ENCODE measurements around the gene NKD2. TPM values are rescaled to one million over a fixed set of nuclear protein-coding genes. Genes with fewer than 3 reads are reported as not detected.

The NKD2 gene
- total and polyA plus RNA-seq, 9 of the 15 experiments (the other 6 are each of a cell fraction or from before 2014, with no cell fraction given) = 0.09 to 0.64 (median 0.27) TPM; not detected in 5

- no peak overlapping the region for H3K27ac ChIP-seq (ENCODE audit: extremely low read depth, low read depth, low read length)
- no peak overlapping the region for H3K4me2 ChIP-seq (ENCODE audit: insufficient read depth, low read length)
- no peaks in the 10 kb centered on the region for H3K36me3 ChIP-seq (ENCODE audit: control insufficient read depth, insufficient read depth, low read length)
- H4K20me1 ChIP-seq (replicated peaks; ENCODE audit: control insufficient read depth, insufficient read depth, low read length) = no peaks in the 10 kb centered on the region
- POLR2A ChIA-PET = interaction anchor here (0.5 to 0.7 kb wide), 3 partner anchors 31 to 501 kb away, joined by 3 read pairs; no protein-coding TSS in a partner anchor
- peaks cover 34 to 48% of the 10 kb centered on the region in 2 experiments for H3K27me3 ChIP-seq (ENCODE audit: control insufficient read depth in 2 of 2, insufficient read depth in 2 of 2, low read length in 2 of 2)
- WGBS (ENCODE audit: insufficient coverage, low coverage, missing lambda C conversion rate) = 2% methylated on average over 16 of the region's 16 CpGs
- no TSS peak for BruUV-seq (replicated peaks)
- H3K9me3 ChIP-seq (replicated peaks; ENCODE audit: control insufficient read depth, insufficient read depth, low read depth, low read length) = no peaks in the 10 kb centered on the region
- in situ Hi-C loops (cut with MboI) = no loop called here
- H2AFZ ChIP-seq (ENCODE audit: low read depth, low read length) = no peak overlapping the region
- TF ChIP-seq HMG20A (CRISPR knock-in tag; conservative IDR thresholded peaks at IDR 0.05) (no peak), NFIC (IDR thresholded peaks at IDR 0.05) (peak; percentile 31; the same call in 1 of the 2 replicates)
- no peaks in the 10 kb centered on the region for H3K79me2 ChIP-seq (ENCODE audit: control insufficient read depth, insufficient read depth, low read length)
- CTCF ChIA-PET (ENCODE audit: low intra/inter-chr PET ratio) = no interaction called here
- intact Hi-C loops (cut with micrococcal nuclease) = no loop called here
- H3K9ac ChIP-seq (ENCODE audit: insufficient read depth in 1 of 2, low read depth in 2 of 2, low read length in 2 of 2) = no peak overlapping the region; a peak in 1 of 4 replicates
- no peak overlapping the region for H3K4me3 ChIP-seq
- DNase-seq (ENCODE audit: extremely low read depth in 1 of 4, low spot score in 3 of 4) (no peak), FAIRE-seq (no peak), ATAC-seq (no peak)
- H3K4me1 ChIP-seq (replicated peaks in 1 of 2; ENCODE audit: control insufficient read depth in 2 of 2, insufficient read depth in 2 of 2, low read length in 2 of 2) = peaks cover 0 to 18% of the 10 kb centered on the region in 2 experiments; a peak in 1 of 5 replicates
- H3K9me1 ChIP-seq (ENCODE audit: control insufficient read depth, insufficient read depth, low read length) = no peaks in the 10 kb centered on the region
Measured at GRCh38 chr5:978054-978453, 30.5 kb upstream of the NKD2 start.

GRCh38 chr5:978693-979092, 29.9 kb upstream of the NKD2 start:
- H3K79me2 ChIP-seq (ENCODE audit: control insufficient read depth, insufficient read depth, low read length) = no peaks in the 10 kb centered on the region
- no peak overlapping the region for H2AFZ ChIP-seq (ENCODE audit: low read depth, low read length)
- H3K27me3 ChIP-seq (ENCODE audit: control insufficient read depth in 2 of 2, insufficient read depth in 2 of 2, low read length in 2 of 2) = peaks cover 34 to 54% of the 10 kb centered on the region in 2 experiments
- ATAC-seq (no peak), FAIRE-seq (no peak), DNase-seq (ENCODE audit: extremely low read depth in 1 of 4, low spot score in 3 of 4) (no peak)
- BruUV-seq (replicated peaks) = no TSS peak
- POLR2A ChIA-PET = interaction anchor here (0.7 kb wide), 1 partner anchor 501 kb away, joined by 3 read pairs; no protein-coding TSS in a partner anchor
- no peaks in the 10 kb centered on the region for H3K9me3 ChIP-seq (replicated peaks; ENCODE audit: control insufficient read depth, insufficient read depth, low read depth, low read length)
- no peak overlapping the region for H3K4me3 ChIP-seq
- 0% methylated on average over 10 of the region's 10 CpGs for WGBS (ENCODE audit: insufficient coverage, low coverage, missing lambda C conversion rate)
- intact Hi-C loops (cut with micrococcal nuclease) (no loop called here), in situ Hi-C loops (cut with MboI) (no loop called here)
- H3K4me2 ChIP-seq (ENCODE audit: insufficient read depth, low read length) = no peak overlapping the region
- H4K20me1 ChIP-seq (replicated peaks; ENCODE audit: control insufficient read depth, insufficient read depth, low read length) = no peaks in the 10 kb centered on the region; the same call in 1 of the 2 replicates
- H3K4me1 ChIP-seq (replicated peaks in 1 of 2; ENCODE audit: control insufficient read depth in 2 of 2, insufficient read depth in 2 of 2, low read length in 2 of 2) = peaks cover 0 to 18% of the 10 kb centered on the region in 2 experiments; a peak in 1 of 5 replicates
- H3K36me3 ChIP-seq (ENCODE audit: control insufficient read depth, insufficient read depth, low read length) = no peaks in the 10 kb centered on the region
- H3K9me1 ChIP-seq (ENCODE audit: control insufficient read depth, insufficient read depth, low read length) = no peaks in the 10 kb centered on the region
- H3K27ac ChIP-seq (ENCODE audit: extremely low read depth, low read depth, low read length) = no peak overlapping the region
- CTCF ChIA-PET (ENCODE audit: low intra/inter-chr PET ratio) = no interaction called here
- H3K9ac ChIP-seq (ENCODE audit: insufficient read depth in 1 of 2, low read depth in 2 of 2, low read length in 2 of 2) = no peak overlapping the region
- TF ChIP-seq EGR1 (conservative IDR thresholded peaks at IDR 0.05) (peak; percentile 43; the same call in 1 of the 2 replicates), MGA (IDR thresholded peaks at IDR 0.05) (peak; percentile 23; the same call in 1 of the 2 replicates)

Data from K562 (cell line).